ENCODE results near the gene SLC16A9.

The SLC16A9 gene

GRCh38 chr10:59628456-59628855 lies 81.2 kb downstream of the SLC16A9 start:
- no peaks in the 10 kb centered on the region for H3K36me3 ChIP-seq (ENCODE audit: control insufficient read depth in 2 of 2, insufficient read depth in 1 of 2, low read length in 2 of 2)
- POLR2A ChIA-PET: no interaction called here
- CTCF ChIA-PET: interaction anchor here (0.7 to 1.1 kb wide), 3 partner anchors 202 to 678 kb away, joined by 3 to 5 read pairs (median 3); no protein-coding TSS in a partner anchor

GRCh38 chr10:59627366-59628018 lies 82.2 kb downstream of the SLC16A9 start:
- no peak for TF ChIP-seq ELK4 (IDR thresholded peaks at IDR 0.05; ENCODE audit: borderline replicate concordance, low read depth, low read length)
- no peak for TF ChIP-seq OSR2 (tag by site-specific recombination; IDR thresholded peaks at IDR 0.05)
- no peak for TF ChIP-seq SP2 (tag by site-specific recombination; IDR thresholded peaks at IDR 0.05)
- TF ChIP-seq SCRT2 (tag by site-specific recombination; IDR thresholded peaks at IDR 0.05): no peak
- TF ChIP-seq ZNF2 (tag by site-specific recombination; IDR thresholded peaks at IDR 0.05): no peak
- no peak for TF ChIP-seq EGR2 (tag by site-specific recombination; IDR thresholded peaks at IDR 0.05; ENCODE audit: low read depth)
- TF ChIP-seq ZNF48 (tag by site-specific recombination; IDR thresholded peaks at IDR 0.05): no peak
- TF ChIP-seq HOXA7 (CRISPR knock-in tag; IDR thresholded peaks at IDR 0.05; ENCODE audit: borderline replicate concordance): no peak
- no peak for TF ChIP-seq ZBTB17 (tag by site-specific recombination; IDR thresholded peaks at IDR 0.05)
- H3K4me1 ChIP-seq (ENCODE audit: control insufficient read depth, insufficient read depth, low read length): no peaks in the 10 kb centered on the region
- H3K36me3 ChIP-seq (ENCODE audit: control insufficient read depth in 2 of 2, insufficient read depth in 1 of 2, low read length in 2 of 2): no peaks in the 10 kb centered on the region
- no peak overlapping the region for H3K4me3 ChIP-seq (ENCODE audit: low read depth, low read length)
- no peak overlapping the region for H3K27ac ChIP-seq (ENCODE audit: extremely low read depth, low read depth, low read length)
- ChIA-PET POLR2A (no interaction called here), CTCF (interaction anchor here (0.6 to 2.3 kb wide), 7 partner anchors 8 to 421 kb away, joined by 3 to 25 read pairs (median 4); no protein-coding TSS in a partner anchor)
- no peaks in the 10 kb centered on the region for H3K9me3 ChIP-seq (ENCODE audit: control insufficient read depth, insufficient read depth, low read depth, low read length)

More at GRCh38 chr10:59628456-59628855, 81.2 kb downstream of the SLC16A9 start:
- TF ChIP-seq ZNF561 (tag by site-specific recombination; IDR thresholded peaks at IDR 0.05; ENCODE audit: borderline replicate concordance): no peak
- TF ChIP-seq ZNF19 (tag by site-specific recombination; IDR thresholded peaks at IDR 0.05; ENCODE audit: low read depth): no peak
- TF ChIP-seq MZF1 (tag by site-specific recombination; IDR thresholded peaks at IDR 0.05; ENCODE audit: borderline replicate concordance): no peak
- TF ChIP-seq ZNF629 (tag by site-specific recombination; IDR thresholded peaks at IDR 0.05): no peak
- no peak for TF ChIP-seq ZNF747 (tag by site-specific recombination; IDR thresholded peaks at IDR 0.05)
- TF ChIP-seq ZNF214 (tag by site-specific recombination; IDR thresholded peaks at IDR 0.05; ENCODE audit: borderline replicate concordance): no peak
- TF ChIP-seq ZNF777 (tag by site-specific recombination; IDR thresholded peaks at IDR 0.05; ENCODE audit: borderline replicate concordance): no peak
- no peak for TF ChIP-seq OSR2 (tag by site-specific recombination; IDR thresholded peaks at IDR 0.05)
- no peak for TF ChIP-seq PRDM10 (tag by site-specific recombination; IDR thresholded peaks at IDR 0.05)
- TF ChIP-seq ZNF175 (tag by site-specific recombination; IDR thresholded peaks at IDR 0.05): no peak
- no peak for TF ChIP-seq ZNF146 (tag by site-specific recombination; IDR thresholded peaks at IDR 0.05)
- no peak for TF ChIP-seq ZNF280D (tag by site-specific recombination; IDR thresholded peaks at IDR 0.05)
- no peak for TF ChIP-seq HOXC10 (CRISPR knock-in tag; IDR thresholded peaks at IDR 0.05)
- H3K4me1 ChIP-seq (ENCODE audit: control insufficient read depth, insufficient read depth, low read length): no peaks in the 10 kb centered on the region
- no peak overlapping the region for H3K4me3 ChIP-seq (ENCODE audit: low read depth, low read length)
- H3K27ac ChIP-seq (ENCODE audit: extremely low read depth, low read depth, low read length): no peak overlapping the region
- no peaks in the 10 kb centered on the region for H3K9me3 ChIP-seq (ENCODE audit: control insufficient read depth, insufficient read depth, low read depth, low read length)
